Measurements from ENCODE around the gene ADARB2. TPM values are rescaled to one million over a fixed set of nuclear protein-coding genes. Genes with fewer than 3 reads are reported as not detected.
"Not testable (repeated sequence)": the region's sequence is repeated elsewhere in the genome, so short reads cannot be mapped to it uniquely, and the experiment has no call there.

The ADARB2 gene
- total and polyA plus RNA-seq, 3 donors from 2014 or later, result 8.5 to 13.0 (median 10.4) TPM

GRCh38 chr10:1358860-1359625 is 378.3 kb downstream of the ADARB2 start:
- no peak overlapping the region for H3K4me3 ChIP-seq
- intact Hi-C loops (cut with DNase I; ENCODE audit: low total_unique reads), result no loop called here
- H3K36me3 ChIP-seq (ENCODE audit: low read depth, missing control alignments), result no peaks in the 10 kb centered on the region
- H3K9me3 ChIP-seq, result no peaks in the 10 kb centered on the region
- DNase-seq, result no peak
- WGBS, 2 donors, result 80 to 90% methylated on average over 9 of the region's 9 CpGs
- no peaks in the 10 kb centered on the region for H3K27me3 ChIP-seq
- H3K27ac ChIP-seq, result no peak overlapping the region
- peaks cover 3% of the 10 kb centered on the region for H3K4me1 ChIP-seq
- TF ChIP-seq POLR2A (IDR thresholded peaks at IDR 0.05), result no peak
- TF ChIP-seq CTCF (IDR thresholded peaks at IDR 0.05), result no peak

GRCh38 chr10:1358147-1358546 is 379.2 kb downstream of the ADARB2 start:
- Histone ChIP-seq H3K36me3 (ENCODE audit: low read depth, missing control alignments) (no peaks in the 10 kb centered on the region), H3K27ac (no peak overlapping the region), H3K4me3 (no peak overlapping the region), H3K9me3 (no peaks in the 10 kb centered on the region), H3K4me1 (peaks cover 3% of the 10 kb centered on the region), H3K27me3 (no peaks in the 10 kb centered on the region)
- no peak for DNase-seq
- TF ChIP-seq POLR2A (IDR thresholded peaks at IDR 0.05) (no peak), CTCF (IDR thresholded peaks at IDR 0.05) (no peak)
- 91% methylated on average over 5 of the region's 5 CpGs for WGBS, 2 donors
- intact Hi-C loops (cut with DNase I; ENCODE audit: low total_unique reads), result no loop called here

- TF ChIP-seq POLR2A (IDR thresholded peaks at IDR 0.05), result no peak
- no peak for TF ChIP-seq CTCF (IDR thresholded peaks at IDR 0.05)
- Histone ChIP-seq H3K4me1 (peaks cover 3% of the 10 kb centered on the region), H3K36me3 (ENCODE audit: low read depth, missing control alignments) (no peaks in the 10 kb centered on the region), H3K9me3 (no peaks in the 10 kb centered on the region), H3K4me3 (no peak overlapping the region), H3K27me3 (no peaks in the 10 kb centered on the region), H3K27ac (no peak overlapping the region)
- DNase-seq, result no peak
- intact Hi-C loops (cut with DNase I; ENCODE audit: low total_unique reads), result no loop called here
- 75 to 82% methylated on average over 4 of the region's 4 CpGs for WGBS, 2 donors
These were observed 381.0 kb downstream of the ADARB2 start for GRCh38 chr10:1356349-1356748.

- 80 to 83% methylated on average over 6 to 10 of the region's 10 CpGs for WGBS, 2 donors
- H3K9me3 ChIP-seq, result no peaks in the 10 kb centered on the region
- H3K4me1 ChIP-seq, result no peaks in the 10 kb centered on the region
- TF ChIP-seq POLR2A (IDR thresholded peaks at IDR 0.05) (no peak), CTCF (IDR thresholded peaks at IDR 0.05) (no peak)
- intact Hi-C loops (cut with DNase I; ENCODE audit: low total_unique reads), result no loop called here
- no peaks in the 10 kb centered on the region for H3K36me3 ChIP-seq (ENCODE audit: low read depth, missing control alignments)
- DNase-seq, result no peak
- no peaks in the 10 kb centered on the region for H3K27me3 ChIP-seq
- H3K4me3 ChIP-seq, result no peak overlapping the region
- H3K27ac ChIP-seq, result no peak overlapping the region
These were observed 382.3 kb downstream of the ADARB2 start for GRCh38 chr10:1354809-1355710.

- H3K36me3 ChIP-seq (ENCODE audit: low read depth, missing control alignments); H3K27ac ChIP-seq; H3K4me3 ChIP-seq; intact Hi-C loops (cut with DNase I; ENCODE audit: low total_unique reads); H3K4me1 ChIP-seq; DNase-seq; H3K27me3 ChIP-seq; H3K9me3 ChIP-seq: not testable (repeated sequence)
- WGBS, 2 donors, result 80 to 85% methylated on average over 7 of the region's 7 CpGs
These were observed 385.0 kb downstream of the ADARB2 start for GRCh38 chr10:1352296-1352695.

Data from testis (tissue), 3 donors.